ENCODE data around the gene ANTXR2.

Gene ANTXR2

DNA sequence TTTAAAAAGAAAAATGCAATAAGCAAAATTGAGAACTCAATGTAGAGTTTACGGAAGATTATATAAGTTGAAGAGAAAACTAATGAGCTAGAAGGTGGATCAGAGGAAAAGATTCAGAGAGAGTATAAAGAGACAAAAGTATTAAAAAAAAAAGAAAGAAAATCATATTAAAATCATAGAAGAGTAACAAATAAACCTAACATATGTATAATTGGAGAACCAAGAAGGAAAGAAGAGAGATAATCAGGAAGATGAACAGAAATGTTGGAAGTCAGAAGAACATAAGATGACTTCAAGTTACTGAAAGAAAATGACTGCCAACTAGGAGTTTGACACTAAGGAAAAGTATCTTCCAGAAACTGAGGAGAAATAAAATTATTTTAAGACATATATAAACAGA lies 34.3 kb upstream of the ANTXR2 start:
- no peak for TF ChIP-seq CTCF (IDR thresholded peaks at IDR 0.05)

DNA sequence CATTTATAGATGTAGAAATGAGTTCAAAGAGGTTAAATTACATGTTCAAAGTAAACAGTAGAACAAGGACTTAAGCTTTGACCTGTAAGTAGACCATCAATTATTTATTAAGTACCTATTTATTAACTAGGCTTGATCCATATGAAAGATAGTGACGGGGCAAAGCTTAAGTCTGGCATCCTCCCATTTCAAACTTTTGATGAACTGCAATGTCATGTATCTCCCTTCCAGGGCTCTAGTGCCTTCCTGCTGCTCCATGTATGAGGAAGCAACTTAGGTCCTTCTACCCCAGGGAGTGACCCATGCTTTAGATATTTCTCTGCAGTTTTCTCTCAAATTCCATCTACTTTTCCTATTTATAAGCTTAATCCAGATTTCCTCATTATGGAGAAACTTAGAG lies 31.9 kb upstream of the ANTXR2 start:
- no peak for TF ChIP-seq CTCF (IDR thresholded peaks at IDR 0.05)

GRCh38 chr4:80103629-80104028 lies 30.6 kb upstream of the ANTXR2 start:
- TF ChIP-seq CTCF (IDR thresholded peaks at IDR 0.05), result no peak

GRCh38 chr4:80101792-80102116 lies 28.7 kb upstream of the ANTXR2 start:
- no peak for TF ChIP-seq CTCF (IDR thresholded peaks at IDR 0.05)

DNA sequence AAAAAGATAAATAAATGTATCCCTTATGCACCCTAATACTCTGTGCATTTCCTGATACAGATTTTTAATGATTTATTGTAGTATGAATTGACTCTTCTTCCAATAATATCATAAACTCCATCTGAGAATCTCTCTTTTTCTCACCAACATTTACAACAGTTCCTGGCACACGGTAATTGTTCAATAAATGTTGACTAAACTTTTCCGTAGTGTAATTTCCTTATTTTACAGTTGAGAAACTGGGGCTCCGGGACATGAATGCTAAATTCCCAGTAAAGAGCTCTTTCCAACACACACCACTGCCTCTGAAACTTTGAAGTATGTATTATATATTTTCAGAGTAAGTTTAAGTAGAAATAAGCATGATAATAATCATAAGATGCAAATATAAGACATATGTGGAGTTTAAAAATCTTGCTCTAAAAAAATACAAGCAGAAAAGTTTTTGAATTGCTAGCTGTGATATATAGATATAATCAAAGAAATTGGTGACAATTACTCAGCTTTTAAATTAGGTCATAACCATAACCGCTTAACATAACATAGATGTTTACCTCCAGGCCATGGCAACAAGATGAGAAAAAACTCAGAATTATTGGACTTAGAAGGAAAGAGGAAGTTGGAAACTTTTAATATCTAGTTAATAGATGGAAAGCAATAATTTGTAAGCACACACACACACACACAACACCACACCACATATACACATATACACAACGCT lies 28.2 kb upstream of the ANTXR2 start:
- TF ChIP-seq CTCF (IDR thresholded peaks at IDR 0.05), result no peak

- no peak for TF ChIP-seq CTCF (IDR thresholded peaks at IDR 0.05)
Observed at GRCh38 chr4:80099671-80100070, 26.6 kb upstream of the ANTXR2 start.

GRCh38 chr4:80098635-80099034 lies 25.6 kb upstream of the ANTXR2 start:
- TF ChIP-seq CTCF (IDR thresholded peaks at IDR 0.05), result no peak

Data from LNCAP (cell line).